Peyer's patch (tissue), 4 donors: ENCODE data around the gene SLC5A12.

Source experiments
- POLR2A ChIP-seq, 2 donors: fragments of 450-650 bp; IDR thresholded peaks; one replicate each; pipeline ENCODE4 v1.5.1; 2017; ENCODE audit warnings: antibody characterized with exemption in 2 of 2, mild to moderate bottlenecking in 2 of 2, moderate library complexity in 2 of 2
- TF ChIP-seq, protein P1 (sequence below), 6 experiments: fragments of 450-650 bp in 4 of 6; fragments of 200-600 bp in 2 of 6; sonication (generic) in 1 of 6; IDR thresholded peaks; one replicate each; pipeline ENCODE4 v1.5.1; 2017 to 2019; ENCODE audit warnings: antibody characterized with exemption in 6 of 6, mild to moderate bottlenecking in 3 of 6, moderate library complexity in 1 of 6

- TF ChIP-seq, protein P1, sequence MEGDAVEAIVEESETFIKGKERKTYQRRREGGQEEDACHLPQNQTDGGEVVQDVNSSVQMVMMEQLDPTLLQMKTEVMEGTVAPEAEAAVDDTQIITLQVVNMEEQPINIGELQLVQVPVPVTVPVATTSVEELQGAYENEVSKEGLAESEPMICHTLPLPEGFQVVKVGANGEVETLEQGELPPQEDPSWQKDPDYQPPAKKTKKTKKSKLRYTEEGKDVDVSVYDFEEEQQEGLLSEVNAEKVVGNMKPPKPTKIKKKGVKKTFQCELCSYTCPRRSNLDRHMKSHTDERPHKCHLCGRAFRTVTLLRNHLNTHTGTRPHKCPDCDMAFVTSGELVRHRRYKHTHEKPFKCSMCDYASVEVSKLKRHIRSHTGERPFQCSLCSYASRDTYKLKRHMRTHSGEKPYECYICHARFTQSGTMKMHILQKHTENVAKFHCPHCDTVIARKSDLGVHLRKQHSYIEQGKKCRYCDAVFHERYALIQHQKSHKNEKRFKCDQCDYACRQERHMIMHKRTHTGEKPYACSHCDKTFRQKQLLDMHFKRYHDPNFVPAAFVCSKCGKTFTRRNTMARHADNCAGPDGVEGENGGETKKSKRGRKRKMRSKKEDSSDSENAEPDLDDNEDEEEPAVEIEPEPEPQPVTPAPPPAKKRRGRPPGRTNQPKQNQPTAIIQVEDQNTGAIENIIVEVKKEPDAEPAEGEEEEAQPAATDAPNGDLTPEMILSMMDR (IDR thresholded peaks at IDR 0.05): no peak
- no peak for TF ChIP-seq POLR2A (IDR thresholded peaks at IDR 0.05)
These were observed 100.7 kb downstream of the SLC5A12 start for GRCh38 chr11:26621132-26621531.
